Endometrium (tissue), 2 donors: ENCODE measurements around the gene C4orf50.

Experiments
- FAIRE-seq: peaks from 2 replicates; lab custom pipeline; 2012; peaks lifted over from hg19 to GRCh38; lab: Jason Lieb, UNC
- donor health status: control.
- donor health status: control.

Gene C4orf50

DNA sequence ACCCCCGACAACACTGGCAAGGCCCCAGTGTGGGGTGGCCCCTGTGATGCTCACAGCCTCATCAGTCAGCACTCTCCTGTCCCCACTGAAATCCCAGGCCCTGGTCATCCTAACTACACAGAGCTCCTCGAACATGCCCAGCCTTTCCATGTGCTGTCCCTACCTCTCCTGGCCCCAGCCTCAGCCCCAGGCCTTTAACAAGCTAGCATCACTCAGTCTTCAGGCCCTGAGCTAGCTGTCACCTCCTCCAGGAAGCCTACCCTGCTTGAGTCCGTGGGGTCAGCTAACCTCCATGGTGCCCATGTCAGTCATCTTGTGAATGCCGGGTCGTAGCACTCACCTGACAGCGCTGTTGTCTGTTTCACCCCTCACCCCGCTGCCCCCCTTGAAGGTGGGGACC, 25.6 kb upstream of the C4orf50 start:
- no peak for FAIRE-seq

DNA sequence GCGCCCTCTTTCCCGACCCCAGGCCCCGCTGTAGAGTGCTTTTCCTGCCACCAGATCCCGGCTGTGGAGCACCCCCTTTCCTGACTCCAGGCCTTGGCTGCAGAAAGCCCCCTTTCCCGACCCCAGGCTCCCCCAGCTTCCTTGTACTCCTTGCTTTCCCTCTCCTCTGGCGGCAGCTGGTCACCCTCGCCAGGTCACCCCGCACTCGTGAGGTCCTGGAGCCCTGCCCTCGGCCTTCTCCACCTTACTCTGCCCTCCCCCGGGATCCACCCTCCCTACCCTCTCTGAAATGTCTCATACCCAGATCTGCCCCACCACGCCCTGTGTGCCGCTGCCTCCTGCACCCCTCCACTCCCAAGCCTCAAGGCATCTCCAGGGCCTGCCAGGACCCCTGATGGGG, 25.0 kb upstream of the C4orf50 start:
- no peak for FAIRE-seq

DNA sequence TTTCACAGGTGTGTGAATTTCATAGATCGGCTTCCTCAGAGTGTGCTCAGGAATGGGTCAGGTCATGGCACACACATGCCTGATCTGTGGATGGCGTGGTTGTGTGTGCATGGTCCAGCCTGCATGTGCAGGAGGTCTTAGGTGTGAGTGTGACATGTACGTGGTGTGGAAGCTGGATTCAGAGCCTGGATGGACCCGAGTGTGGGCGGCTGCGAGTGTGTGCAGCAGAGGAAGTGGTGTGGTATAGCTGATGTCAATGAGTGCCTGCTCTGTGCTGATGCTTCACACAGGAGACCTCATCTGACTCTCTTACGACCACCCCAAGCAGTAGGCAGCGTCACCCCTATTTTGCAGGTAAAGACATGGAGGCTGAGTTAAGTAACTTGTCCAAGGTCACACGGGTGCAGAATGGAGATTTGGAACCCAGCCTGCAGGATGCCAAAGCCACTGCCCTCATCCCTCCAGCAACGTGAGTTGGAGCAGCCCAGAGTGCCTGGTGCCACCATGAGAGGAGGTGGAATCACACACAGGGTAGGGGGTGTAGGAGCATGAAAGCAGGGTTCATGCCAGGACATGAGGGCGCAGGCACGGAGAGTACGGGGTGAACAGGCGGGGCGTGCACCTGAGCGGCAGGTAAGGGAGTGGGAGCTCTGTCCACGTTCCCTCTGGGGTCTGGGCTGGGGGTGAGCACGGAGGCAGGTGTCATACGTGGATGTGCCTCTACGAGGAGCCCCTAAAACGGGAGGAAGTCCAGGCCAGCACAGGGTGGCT, 24.2 kb upstream of the C4orf50 start:
- FAIRE-seq: no peak

DNA sequence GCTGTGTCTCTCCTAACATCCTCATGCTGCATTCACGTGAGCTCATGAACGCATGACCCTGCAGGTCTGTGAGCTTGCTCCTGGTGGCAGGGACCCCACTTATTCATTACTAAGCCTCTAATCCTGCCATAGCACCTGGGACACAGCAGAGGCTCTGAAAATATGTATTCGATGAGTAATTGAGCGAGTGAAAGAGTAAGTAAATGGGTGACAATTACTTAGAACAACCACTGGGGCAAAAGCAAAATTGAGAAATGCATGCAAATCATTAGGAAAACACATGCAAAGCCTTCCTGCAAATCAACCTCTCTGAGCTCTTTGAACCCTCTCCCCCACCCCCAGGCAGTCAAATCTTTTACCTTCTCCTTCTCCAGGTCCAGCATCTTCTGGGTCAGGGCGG, 23.6 kb upstream of the C4orf50 start:
- no peak for FAIRE-seq

DNA sequence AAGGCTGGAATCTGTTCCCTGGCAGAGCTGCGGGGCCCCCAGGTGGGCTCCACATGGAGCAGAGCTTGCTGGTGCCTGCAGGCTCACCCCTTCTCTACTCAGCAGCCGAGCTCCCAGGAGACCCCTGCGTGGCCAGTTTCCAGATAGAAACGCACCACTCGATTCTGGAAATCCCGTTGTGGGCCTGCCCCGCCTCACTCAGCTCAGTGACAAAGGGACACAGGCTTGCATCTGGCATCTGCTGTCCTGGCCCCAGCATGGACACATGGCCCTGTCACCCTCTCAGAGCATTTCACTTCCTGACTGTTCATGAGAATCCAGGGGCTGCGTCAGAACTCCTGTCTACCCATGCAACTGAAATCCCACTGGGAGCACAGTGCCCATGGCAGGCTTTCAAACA, 20.5 kb upstream of the C4orf50 start:
- no peak for FAIRE-seq

DNA sequence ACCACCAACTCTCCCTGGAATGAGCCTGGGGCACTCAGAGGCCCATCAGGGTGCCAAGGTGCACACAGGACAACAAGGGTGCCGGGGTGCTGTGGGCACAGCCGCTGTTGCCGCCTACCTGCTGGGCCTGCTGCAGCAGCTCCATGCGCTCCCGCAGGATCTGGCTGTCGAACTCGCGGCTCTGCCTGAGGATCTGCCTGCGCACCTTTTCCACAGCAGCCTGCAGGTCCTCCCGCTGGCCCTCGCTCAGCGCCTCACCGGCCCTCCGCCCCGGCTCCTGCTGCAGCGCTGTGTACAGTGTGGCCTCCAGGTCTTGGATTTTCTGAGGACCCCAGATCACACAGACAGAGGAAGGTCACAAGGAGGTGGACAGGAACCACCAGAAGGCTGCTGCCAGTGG, 17.6 kb upstream of the C4orf50 start:
- no peak for FAIRE-seq

DNA sequence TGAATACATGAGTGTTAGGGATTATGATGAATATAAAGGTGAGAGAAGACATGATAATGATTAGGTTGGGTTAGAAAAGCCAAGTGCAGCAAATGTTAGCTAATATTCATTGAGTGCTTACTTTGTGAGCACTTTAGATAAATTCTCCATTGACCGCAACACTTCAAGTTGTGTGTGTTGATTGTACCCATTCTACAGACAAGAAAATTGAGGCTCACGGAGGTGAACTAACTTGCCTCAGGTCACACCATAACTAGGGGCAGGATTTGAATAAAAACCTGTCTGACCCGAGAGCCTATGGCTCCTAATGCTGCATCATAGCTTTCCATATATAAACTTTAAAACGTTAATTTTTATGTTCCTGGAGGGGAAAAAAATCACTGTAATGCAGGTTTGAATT, 15.2 kb upstream of the C4orf50 start:
- FAIRE-seq: no peak

DNA sequence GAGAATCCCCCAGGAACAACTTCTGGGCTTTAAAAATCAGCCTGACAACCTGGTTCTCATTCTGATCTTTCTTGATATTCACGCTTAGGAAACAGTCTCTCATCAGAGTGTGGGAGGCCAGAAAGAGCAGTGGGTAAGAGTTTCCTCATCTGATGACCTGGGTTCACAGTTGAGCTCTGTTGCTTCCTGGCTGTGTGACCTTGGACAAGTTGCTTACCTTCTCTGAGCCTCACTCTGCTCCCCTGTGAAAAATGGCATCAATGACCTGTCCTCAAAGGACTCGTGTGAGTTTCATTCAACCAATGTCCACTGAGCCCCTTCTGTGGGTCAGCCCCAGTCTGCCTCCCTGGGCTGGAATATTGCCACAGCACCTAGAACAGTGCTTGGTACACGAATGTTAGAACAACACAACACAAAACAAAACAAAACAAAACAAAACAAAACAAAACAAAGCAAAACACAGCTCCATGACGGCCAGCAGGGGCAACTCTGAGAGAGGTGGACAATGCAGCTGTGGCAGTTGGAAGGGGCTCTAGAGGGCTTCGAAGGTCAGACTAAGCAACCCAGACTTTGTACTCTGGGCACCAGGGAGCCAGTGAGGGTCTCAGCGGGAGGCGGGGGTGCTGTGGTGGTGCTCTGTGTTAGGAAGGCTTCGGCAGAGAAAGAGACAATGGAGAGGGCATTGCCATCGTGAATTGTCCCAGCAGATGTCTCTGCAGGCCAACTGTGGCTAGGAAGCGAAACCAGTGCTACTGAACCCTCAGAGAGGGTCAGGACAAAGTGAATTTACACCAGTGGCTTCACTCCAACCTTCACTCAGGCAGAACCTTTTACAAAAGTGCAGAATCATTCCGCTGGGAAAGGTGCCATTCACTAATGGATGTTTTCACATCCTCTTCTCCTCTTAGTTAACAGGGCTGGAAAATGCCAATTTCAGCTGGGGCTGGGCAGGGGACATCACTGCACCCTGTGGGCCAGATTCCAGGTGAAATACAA, 14.3 kb upstream of the C4orf50 start:
- no peak for FAIRE-seq

DNA sequence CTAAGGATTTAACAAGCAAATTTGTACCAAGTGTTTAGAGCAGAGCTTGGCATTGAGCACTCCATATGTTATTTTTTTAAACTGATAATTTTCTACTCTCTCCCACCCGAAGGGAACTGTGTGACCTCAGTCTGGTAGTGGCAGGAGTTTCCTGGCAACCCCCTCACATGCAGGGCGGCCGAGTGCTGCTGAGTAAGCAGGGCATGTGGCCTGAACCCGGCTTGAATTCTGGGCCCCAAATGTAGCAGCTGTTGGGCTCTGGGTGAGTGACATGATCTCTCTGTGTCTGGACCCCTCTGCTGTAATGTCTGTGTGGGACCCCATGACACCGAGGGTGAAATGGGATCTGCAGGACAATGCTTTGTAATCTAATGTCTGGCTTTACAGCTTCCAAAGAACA, 13.6 kb upstream of the C4orf50 start:
- FAIRE-seq: no peak

DNA sequence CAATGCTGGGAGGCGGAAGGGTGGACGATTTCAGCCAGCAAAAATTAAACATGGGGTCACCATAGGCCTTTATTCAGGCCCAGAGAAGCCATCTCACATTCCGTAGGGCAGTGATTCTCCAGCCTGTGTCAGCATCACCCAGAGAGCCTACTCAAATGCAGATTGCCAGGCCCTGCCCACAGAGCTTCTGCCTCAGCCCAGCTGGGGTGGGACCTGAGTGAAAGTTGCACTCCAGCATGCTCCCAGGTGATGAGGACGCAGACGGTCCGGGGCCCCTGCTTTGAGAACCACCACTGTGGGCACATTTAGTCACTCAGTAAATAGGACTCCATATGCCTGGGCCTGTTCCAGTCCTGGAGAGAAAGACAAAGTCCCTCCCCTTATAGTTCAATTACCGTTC, 12.4 kb upstream of the C4orf50 start:
- FAIRE-seq: no peak

DNA sequence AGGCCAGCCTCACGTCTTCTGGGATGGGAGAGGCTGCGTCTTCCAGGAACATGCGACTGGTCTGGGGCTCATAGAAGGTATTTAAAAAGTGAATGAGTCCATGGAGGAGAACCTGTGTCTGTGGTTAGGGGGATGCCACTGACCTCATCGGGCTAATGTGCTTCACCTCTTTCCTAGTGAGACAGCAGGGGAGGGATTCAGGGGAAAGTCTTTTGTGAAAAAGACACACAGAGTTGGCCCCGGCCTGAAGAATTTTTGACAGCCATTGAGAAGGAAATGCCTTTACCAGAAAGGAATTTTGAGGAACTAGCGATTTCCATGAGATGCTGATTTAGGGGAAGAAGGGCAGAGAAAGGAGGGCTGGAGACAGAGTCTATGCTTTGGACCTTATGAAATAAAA, 11.0 kb upstream of the C4orf50 start:
- no peak for FAIRE-seq

DNA sequence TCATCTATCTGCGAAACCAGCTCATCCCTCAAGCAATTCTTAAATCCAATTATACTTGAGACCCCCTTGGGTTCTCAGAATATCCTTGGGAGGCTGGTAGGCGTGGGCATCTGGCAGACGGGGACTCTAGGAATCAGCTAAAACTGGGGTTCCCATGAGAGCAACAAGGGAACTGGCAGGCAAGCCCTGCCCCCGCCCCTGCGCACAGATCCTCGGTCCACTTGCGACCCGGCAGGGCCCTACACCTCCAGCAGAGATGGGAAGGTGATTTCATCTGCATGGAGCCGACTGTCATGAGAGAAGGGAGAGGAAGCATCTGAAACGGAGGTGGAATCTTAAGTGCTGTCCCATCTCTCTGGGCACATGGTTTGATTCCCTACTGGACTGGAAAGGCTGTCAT, 9.9 kb upstream of the C4orf50 start:
- no peak for FAIRE-seq

DNA sequence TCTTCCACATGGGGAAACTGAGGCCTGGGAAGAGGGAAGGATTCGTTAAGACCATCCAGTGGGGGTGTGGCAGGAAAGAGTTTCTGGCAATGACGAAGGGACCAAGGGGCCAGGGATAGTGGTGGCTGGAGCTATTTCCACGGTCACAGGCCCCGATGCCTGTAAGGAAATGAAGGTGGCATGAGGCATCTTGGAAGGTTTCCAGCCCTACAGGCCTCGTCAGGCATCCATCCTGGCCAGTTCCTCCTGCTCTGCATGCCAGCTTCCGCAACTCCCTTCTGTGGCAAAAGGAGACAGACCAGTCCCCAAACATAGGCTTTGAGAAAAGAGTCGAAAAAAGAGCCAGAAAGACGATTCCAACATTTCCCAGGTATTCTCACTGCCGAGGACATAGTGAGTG, 9.2 kb upstream of the C4orf50 start:
- FAIRE-seq: no peak

DNA sequence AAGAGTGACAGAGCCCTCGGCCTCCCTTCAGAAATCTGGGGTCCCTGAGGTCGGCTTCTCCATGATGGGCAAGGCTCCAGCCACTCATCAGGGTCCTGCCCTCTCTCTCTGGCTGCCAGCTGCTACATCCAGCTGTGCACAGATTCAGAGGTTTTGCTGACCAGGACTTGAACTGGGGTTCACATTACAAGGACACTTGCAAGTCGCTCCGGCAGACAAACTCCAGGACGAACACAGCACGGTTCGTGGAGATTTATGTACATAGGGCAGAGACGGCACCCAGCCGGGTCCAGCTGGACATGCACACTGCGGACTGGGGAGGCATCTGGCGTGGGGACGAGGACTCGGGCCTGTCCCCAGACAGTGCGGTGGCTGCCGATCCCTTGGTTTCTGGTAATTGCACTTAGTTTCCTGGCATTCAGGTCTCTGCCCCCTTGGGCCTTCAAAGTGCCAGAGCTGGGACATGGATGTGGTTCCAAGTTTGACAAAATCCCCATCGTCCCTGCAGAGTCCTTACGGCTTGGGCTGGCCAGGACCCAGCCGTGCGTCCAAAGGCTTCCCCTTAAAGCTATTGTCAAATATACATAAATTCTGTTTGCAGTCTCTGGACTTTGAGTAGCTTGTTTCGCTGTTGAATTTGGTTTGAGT, 6.2 kb upstream of the C4orf50 start:
- FAIRE-seq: no peak

DNA sequence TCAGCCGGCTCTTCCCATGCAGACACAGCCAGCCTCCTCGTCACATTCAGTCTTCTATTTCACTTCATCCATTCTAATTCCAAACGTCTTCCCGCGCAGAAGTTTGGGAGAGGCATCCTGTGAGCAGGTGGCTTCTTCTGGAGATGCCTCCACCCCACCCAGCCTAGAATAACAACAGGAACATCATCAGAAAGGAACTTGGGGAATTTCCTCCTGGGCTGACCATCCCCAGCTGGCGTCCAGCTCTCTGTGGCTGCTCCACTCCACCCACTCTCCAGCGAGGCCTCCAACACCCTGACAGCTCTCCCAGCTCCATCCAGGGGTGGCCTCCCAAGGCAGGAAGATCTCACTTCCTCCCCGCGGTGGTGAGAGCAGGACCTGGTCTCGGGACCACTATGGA, 5.5 kb upstream of the C4orf50 start:
- FAIRE-seq: no peak

DNA sequence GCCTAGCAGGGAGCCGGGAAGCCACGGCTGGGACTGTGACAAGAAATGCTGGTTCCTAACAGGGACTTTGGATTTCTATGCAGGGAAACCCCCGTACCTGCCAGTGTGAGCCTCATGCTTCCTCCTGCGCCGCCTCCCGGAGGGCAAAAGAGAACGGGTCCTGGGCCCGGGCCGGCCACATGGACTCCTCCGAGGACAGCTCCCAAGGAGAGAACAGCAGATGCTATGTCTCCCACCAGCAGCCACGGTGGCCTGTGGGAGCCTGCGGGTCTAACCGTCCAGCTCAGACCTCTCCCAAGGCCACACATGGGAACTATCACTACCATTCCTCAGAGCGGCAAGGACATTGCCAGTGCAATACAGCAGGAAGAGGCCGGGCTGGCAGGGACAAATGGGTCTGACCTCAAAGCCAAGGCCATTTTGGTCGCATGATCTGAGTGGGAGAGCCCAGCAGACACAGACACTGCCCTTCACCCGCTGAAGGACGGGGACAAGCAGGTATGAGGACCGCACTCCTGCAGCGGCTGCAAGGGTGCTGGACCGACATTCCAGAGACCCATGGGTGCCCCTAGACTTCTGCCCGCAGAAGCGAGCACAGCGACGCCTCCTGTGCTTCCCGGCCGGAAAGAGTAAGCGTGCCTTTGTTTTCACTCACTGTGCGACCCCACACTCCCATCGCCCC, 4.5 kb upstream of the C4orf50 start:
- FAIRE-seq: no peak

DNA sequence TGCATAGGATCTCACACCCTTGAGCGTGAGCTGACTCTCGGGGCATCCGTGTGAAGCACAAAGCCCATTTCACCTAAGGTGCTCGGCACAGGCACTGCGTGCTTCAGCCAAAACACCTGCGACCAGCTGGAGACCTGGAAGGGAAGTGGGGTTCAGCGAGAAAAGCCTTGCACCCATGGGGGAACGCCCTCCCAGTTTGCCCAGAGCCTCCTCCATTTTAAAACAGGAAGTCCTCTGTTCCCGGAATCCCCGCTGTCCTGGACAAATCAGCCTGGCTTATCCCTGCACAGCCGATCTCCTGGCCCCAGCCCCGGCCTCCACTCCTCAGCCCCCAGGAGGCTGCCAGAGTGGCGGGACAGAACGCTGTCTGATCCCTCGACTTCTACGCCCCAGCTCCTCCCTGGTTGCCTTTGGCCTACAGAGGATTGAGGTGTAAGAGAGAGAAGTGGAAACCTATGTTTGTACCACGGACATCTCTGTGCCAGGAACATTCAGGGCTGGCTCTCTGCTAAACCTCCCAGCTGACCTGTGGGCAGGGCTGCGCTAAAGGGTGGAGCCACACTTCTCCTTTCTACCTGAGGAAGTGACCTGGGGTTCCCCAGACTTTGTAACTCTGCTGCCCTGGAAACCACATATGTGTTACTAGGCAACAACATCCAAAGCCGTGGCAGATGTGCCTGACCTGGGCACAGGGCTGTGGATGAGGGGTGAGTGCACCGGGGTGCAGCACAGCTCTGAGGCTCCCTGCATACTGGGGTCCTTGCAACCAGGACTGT, 3.8 kb upstream of the C4orf50 start:
- FAIRE-seq: no peak

DNA sequence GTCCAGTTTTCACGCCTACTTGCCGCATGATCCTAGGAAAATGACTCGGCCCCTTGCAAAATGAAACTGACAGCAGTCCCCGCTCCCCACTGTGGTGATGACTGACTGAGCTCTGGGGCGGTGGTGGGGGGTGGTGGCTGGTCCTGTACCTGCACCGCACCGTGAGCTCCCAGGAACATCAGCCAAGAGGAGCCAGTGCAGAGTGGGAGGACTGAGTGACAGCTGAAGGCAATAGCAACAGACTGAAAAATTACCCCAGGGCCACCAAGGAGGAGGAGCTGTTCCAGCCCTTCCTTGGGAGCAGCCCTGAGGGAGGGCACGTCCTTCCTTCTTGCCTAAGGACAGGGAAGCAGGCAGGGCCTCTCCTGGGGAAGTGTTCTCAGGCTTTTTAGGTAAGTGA, 2.4 kb upstream of the C4orf50 start:
- FAIRE-seq: no peak

DNA sequence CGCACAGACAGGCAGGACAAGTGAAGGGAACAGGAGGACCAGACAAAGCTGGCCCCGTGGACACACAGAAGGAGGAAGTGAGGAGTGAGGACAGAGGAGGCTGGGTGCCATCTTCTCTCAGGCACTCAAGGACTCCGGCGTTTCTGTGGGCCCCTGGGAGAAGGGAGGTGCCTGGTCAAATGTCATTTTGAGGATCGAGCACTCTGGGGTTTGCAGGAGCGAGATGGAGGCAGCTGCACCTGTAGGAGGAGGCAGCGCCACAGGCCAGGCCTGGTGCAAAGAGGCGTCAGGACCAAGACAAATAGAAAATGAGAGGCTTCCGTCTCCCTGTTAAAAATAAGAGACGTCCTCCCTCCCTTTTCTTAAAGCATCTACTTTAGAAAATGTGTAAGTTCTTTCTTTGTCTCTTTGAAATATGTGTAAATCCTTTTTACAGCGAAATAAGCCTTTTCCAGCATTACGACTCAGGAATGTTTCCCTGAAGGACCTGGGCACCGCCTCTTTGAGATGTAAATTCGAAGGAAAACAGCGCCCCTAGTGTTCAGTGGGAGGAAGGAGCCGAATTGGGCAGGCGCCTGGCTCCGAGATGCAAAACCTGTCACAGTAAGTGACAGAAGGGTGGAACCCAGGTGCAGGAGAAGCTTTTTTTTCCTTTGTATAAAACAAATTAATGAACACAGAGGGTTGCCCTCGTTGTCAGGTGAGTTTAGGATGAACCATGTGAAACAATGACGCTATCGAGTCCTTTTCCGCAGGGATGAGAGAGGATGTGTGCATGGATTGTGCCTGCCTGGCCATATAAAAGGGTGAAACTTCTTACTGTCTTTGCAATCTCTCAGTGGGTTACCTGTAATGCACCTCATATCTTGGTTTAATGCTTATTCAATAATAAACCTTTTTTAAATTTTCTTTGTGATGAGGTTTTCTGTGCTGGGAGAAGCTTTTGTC, 1.4 kb upstream of the C4orf50 start:
- no peak for FAIRE-seq

DNA sequence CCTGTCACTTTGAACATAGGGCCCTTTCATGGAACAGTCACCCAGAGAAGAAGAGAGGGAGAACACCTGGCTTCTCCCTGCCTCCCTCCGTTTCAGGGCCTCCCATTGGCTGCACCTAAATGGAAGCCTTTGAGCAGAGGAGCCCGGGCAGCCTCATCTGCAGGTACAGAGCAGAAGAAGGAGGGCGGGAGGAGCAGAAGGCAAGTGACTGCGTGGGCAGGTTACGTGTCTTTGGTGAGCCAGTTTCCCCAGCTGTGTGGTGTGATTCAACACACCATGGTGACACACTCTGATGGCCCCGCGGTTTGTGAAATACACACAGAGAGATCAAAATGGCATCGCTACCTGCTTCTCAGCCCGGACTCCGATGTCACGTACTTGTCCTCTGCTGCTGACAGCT, 431 bp downstream of the C4orf50 start:
- no peak for FAIRE-seq
